ENCODE data around the gene GOLPH3. TPM values are rescaled to one million over a fixed set of nuclear protein-coding genes. Genes with fewer than 3 reads are reported as not detected.
"Not testable (repeated sequence)": the region's sequence is repeated elsewhere in the genome, so short reads cannot be mapped to it uniquely, and the experiment has no call there.

The GOLPH3 gene
- total RNA-seq, 1 experiment from 2014 or later, result 98.7 TPM

DNA sequence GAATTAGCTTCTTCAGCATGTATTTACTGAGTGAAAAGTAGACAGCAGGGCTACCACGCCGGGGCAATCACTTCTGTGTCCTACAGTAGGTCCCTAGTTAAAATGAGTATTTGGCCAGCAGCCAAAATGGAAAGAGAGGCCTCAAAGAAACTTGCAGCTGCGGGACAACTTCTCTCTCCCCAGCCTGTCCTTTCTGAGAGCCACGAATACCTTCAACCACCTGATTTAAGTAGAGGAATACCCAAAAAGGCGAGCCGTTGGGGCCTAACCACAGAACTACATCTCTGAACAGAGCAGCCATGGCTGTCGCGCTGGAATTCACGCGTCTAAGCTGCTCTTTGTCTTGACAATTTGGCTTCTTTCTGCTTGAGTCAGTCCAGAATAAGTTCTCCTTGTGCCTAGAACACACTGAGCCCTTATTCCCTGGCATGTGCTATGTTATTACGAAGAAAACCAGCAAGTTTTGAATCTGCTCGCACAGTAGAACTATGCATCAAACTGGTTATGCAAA lies 43.8 kb upstream of the GOLPH3 start:
- H3K27ac Mint-ChIP-seq, result no peak overlapping the region
- no peaks in the 10 kb centered on the region for H3K27me3 ChIP-seq (ENCODE audit: insufficient read depth, low read length)
- H3K14ac ChIP-seq (ENCODE audit: insufficient read depth, low read length), result no peak overlapping the region
- H2BK12ac ChIP-seq (ENCODE audit: insufficient read length, low read depth, low read length), result no peak overlapping the region
- DNase-seq, result no peak
- no peak overlapping the region for H3K4me3 Mint-ChIP-seq
- TF ChIP-seq, protein P1, sequence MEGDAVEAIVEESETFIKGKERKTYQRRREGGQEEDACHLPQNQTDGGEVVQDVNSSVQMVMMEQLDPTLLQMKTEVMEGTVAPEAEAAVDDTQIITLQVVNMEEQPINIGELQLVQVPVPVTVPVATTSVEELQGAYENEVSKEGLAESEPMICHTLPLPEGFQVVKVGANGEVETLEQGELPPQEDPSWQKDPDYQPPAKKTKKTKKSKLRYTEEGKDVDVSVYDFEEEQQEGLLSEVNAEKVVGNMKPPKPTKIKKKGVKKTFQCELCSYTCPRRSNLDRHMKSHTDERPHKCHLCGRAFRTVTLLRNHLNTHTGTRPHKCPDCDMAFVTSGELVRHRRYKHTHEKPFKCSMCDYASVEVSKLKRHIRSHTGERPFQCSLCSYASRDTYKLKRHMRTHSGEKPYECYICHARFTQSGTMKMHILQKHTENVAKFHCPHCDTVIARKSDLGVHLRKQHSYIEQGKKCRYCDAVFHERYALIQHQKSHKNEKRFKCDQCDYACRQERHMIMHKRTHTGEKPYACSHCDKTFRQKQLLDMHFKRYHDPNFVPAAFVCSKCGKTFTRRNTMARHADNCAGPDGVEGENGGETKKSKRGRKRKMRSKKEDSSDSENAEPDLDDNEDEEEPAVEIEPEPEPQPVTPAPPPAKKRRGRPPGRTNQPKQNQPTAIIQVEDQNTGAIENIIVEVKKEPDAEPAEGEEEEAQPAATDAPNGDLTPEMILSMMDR (conservative IDR thresholded peaks at IDR 0.05), result no peak
- H4K8ac ChIP-seq (replicated peaks; ENCODE audit: insufficient read length, low read depth, low read length), result no peak overlapping the region
- no peak overlapping the region for H3K9ac ChIP-seq (ENCODE audit: extremely low read depth, insufficient read length, low read length)
- H3K4me1 Mint-ChIP-seq, result peaks cover 0 to 5% of the 10 kb centered on the region in 2 experiments; a peak in 2 of 4 replicates
- no peak overlapping the region for H2BK120ac ChIP-seq (ENCODE audit: low read depth, low read length, poor library complexity, severe bottlenecking)
- no peaks in the 10 kb centered on the region for H3K36me3 Mint-ChIP-seq (ENCODE audit: insufficient read depth in 1 of 3, low read depth in 3 of 3)
- no peaks in the 10 kb centered on the region for H3K79me2 ChIP-seq (ENCODE audit: insufficient read depth, low read length)
- no peak overlapping the region for H3K4ac ChIP-seq (ENCODE audit: low read depth, low read length)
- H3K9me3 ChIP-seq (ENCODE audit: control insufficient read depth, low read depth, low read length), result no peaks in the 10 kb centered on the region
- H4K20me1 ChIP-seq (ENCODE audit: control insufficient read depth, insufficient read depth, insufficient read length), result no peaks in the 10 kb centered on the region
- no CpG with 5 or more reads among the region's 12 CpGs for WGBS (ENCODE audit: extremely low coverage, insufficient read length, low lambda C conversion rate)
- H2BK5ac ChIP-seq (ENCODE audit: insufficient read length, low read length), result no peak overlapping the region
- no peak overlapping the region for H3T11ph ChIP-seq (ENCODE audit: low read length)
- H3K4me1 ChIP-seq (ENCODE audit: insufficient read depth, low read length), result no peaks in the 10 kb centered on the region
- no peak overlapping the region for H2BK15ac ChIP-seq (ENCODE audit: low read depth, low read length)
- no peak overlapping the region for H2BK20ac ChIP-seq (ENCODE audit: low read depth, low read length, poor library complexity, severe bottlenecking)
- no peak overlapping the region for H3K18ac ChIP-seq (ENCODE audit: insufficient read length, low read depth, low read length)
- no peaks in the 10 kb centered on the region for H3K23me2 ChIP-seq (ENCODE audit: insufficient read length, low read depth, low read length, poor library complexity, severe bottlenecking)
- H3K4me2 ChIP-seq (ENCODE audit: insufficient read depth, insufficient read length, low read length), result no peak overlapping the region
- no peak overlapping the region for H2AK5ac ChIP-seq (ENCODE audit: insufficient read length, low read length)
- H2AFZ ChIP-seq (ENCODE audit: low read length), result no peak overlapping the region
- no peaks in the 10 kb centered on the region for H3K27me3 Mint-ChIP-seq (ENCODE audit: low read depth)
- no peak overlapping the region for H3K27ac ChIP-seq (ENCODE audit: insufficient read length, low read depth, low read length)
- H4K91ac ChIP-seq (ENCODE audit: insufficient read length, low read depth, low read length), result no peak overlapping the region
- no peak overlapping the region for H3K56ac ChIP-seq (ENCODE audit: insufficient read length, low read depth, low read length)
- no peak overlapping the region for H3K23ac ChIP-seq (ENCODE audit: insufficient read length, low read depth, low read length)
- H4K5ac ChIP-seq (ENCODE audit: insufficient read length, low read depth, low read length), result no peak overlapping the region
- H3K9me3 Mint-ChIP-seq, result peaks cover 0 to 3% of the 10 kb centered on the region in 2 experiments; a peak in 2 of 5 replicates
- H3K79me1 ChIP-seq (ENCODE audit: insufficient read depth, low read depth, low read length, poor library complexity, severe bottlenecking), result no peaks in the 10 kb centered on the region

GRCh38 chr5:32214344-32214743 lies 40.2 kb upstream of the GOLPH3 start:
- H4K91ac ChIP-seq (ENCODE audit: insufficient read length, low read depth, low read length); H2AK5ac ChIP-seq (ENCODE audit: insufficient read length, low read length); H3K79me2 ChIP-seq (ENCODE audit: insufficient read depth, low read length); H3K4ac ChIP-seq (ENCODE audit: low read depth, low read length); H3K9ac ChIP-seq (ENCODE audit: extremely low read depth, insufficient read length, low read length); H3K4me1 ChIP-seq (ENCODE audit: insufficient read depth, low read length); H2BK120ac ChIP-seq (ENCODE audit: low read depth, low read length, poor library complexity, severe bottlenecking); H2AFZ ChIP-seq (ENCODE audit: low read length); H3K4me2 ChIP-seq (ENCODE audit: insufficient read depth, insufficient read length, low read length); H3K27ac ChIP-seq (ENCODE audit: insufficient read length, low read depth, low read length); H3K79me1 ChIP-seq (ENCODE audit: insufficient read depth, low read depth, low read length, poor library complexity, severe bottlenecking); H3K27ac Mint-ChIP-seq; H3K27me3 Mint-ChIP-seq (ENCODE audit: low read depth); H3K9me3 ChIP-seq (ENCODE audit: control insufficient read depth, low read depth, low read length); H3K14ac ChIP-seq (ENCODE audit: insufficient read depth, low read length); H2BK15ac ChIP-seq (ENCODE audit: low read depth, low read length); H2BK5ac ChIP-seq (ENCODE audit: insufficient read length, low read length); H3K36me3 Mint-ChIP-seq (ENCODE audit: insufficient read depth in 1 of 3, low read depth in 3 of 3); H3T11ph ChIP-seq (ENCODE audit: low read length); H4K20me1 ChIP-seq (ENCODE audit: control insufficient read depth, insufficient read depth, insufficient read length); H2BK20ac ChIP-seq (ENCODE audit: low read depth, low read length, poor library complexity, severe bottlenecking); H3K56ac ChIP-seq (ENCODE audit: insufficient read length, low read depth, low read length); H3K18ac ChIP-seq (ENCODE audit: insufficient read length, low read depth, low read length); H4K8ac ChIP-seq (replicated peaks; ENCODE audit: insufficient read length, low read depth, low read length); H3K4me3 Mint-ChIP-seq; H3K4me1 Mint-ChIP-seq; H3K23ac ChIP-seq (ENCODE audit: insufficient read length, low read depth, low read length); H2BK12ac ChIP-seq (ENCODE audit: insufficient read length, low read depth, low read length); DNase-seq; H3K23me2 ChIP-seq (ENCODE audit: insufficient read length, low read depth, low read length, poor library complexity, severe bottlenecking); H3K27me3 ChIP-seq (ENCODE audit: insufficient read depth, low read length); H4K5ac ChIP-seq (ENCODE audit: insufficient read length, low read depth, low read length): not testable (repeated sequence)
- peaks cover 8 to 10% of the 10 kb centered on the region in 2 experiments for H3K9me3 Mint-ChIP-seq
- no CpG with 5 or more reads among the region's 1 CpG for WGBS (ENCODE audit: extremely low coverage, insufficient read length, low lambda C conversion rate)

Data from H9 (cell line).